B cell (primary cell): ENCODE results near the gene ATOSB.

Source experiments
- EZH2 ChIP-seq: IDR thresholded peaks from 2 replicates; pipeline ENCODE4 v1.6.1; 2012; ENCODE audit warnings: borderline replicate concordance, low read depth, mild to moderate bottlenecking, moderate library complexity, low read length; ENCODE audit not compliant: insufficient read depth, poor library complexity, severe bottlenecking
- TF ChIP-seq, protein P1 (sequence below): fragments of 200-600 bp; IDR thresholded peaks from one replicate; pipeline ENCODE4 v1.8.0; 2022; ENCODE audit warnings: antibody characterized with exemption, mild to moderate bottlenecking

DNA sequence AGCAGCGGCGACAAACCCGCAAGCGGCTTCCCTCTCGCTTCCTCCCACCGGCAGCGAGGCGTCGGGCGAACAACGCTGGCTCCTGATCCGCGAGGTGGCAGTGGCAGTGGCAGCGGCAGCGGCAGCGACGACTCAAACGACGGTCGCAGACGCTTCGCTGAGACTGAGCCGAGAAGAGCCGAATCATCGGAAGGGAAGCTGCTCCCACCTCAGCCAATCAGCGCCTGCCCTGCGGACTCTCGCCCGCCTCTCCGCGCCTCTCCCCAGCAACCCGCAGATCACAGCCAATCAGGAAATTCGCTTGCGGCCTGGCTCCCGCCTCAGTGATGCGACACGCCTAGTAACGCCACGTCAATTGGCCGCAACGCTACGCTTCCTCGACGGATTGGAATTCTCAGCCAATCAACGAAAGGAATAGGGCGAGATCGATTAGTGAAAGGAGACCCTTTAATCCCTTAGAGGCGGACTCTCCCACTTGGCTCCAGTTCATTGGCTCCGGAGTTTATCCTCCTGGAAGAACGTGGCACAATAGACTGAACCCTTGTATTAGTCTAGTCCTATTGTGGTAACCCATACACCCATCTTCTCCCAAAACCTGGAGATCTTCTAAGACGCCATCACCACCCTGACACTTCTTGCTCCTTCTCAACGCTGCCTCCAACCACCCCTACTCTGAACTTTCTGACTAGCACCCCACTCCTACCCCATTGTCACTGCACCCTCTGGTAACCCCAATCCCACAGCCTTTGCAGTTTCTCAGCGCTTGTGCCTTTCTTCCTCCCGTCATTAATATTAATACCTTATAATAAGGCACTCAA lies 43.0 kb downstream of the ATOSB start, which contains the start of gene VCP:
- TF ChIP-seq, protein P1, sequence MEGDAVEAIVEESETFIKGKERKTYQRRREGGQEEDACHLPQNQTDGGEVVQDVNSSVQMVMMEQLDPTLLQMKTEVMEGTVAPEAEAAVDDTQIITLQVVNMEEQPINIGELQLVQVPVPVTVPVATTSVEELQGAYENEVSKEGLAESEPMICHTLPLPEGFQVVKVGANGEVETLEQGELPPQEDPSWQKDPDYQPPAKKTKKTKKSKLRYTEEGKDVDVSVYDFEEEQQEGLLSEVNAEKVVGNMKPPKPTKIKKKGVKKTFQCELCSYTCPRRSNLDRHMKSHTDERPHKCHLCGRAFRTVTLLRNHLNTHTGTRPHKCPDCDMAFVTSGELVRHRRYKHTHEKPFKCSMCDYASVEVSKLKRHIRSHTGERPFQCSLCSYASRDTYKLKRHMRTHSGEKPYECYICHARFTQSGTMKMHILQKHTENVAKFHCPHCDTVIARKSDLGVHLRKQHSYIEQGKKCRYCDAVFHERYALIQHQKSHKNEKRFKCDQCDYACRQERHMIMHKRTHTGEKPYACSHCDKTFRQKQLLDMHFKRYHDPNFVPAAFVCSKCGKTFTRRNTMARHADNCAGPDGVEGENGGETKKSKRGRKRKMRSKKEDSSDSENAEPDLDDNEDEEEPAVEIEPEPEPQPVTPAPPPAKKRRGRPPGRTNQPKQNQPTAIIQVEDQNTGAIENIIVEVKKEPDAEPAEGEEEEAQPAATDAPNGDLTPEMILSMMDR = no peak
- TF ChIP-seq EZH2 = no peak
